K562 (cell line): Measurements from ENCODE around the gene CNTN5. TPM values are rescaled to one million over a fixed set of nuclear protein-coding genes. Genes with fewer than 3 reads are reported as not detected.

Source experiments
- ATAC-seq: fragments of 200-7000 bp; cut with Tn5 transposase; 3 replicates; pipeline ENCODE4 v1.9.1; 2020; ENCODE audit warnings: moderate library complexity
- BruUV-seq: library from RNA; stranded (reverse); fragments of 400-500 nt; replicated peaks from 2 replicates; lab custom pipeline; 2021; lab: Mats Ljungman, UMichigan
- CTCF ChIA-PET: fragments of 300-600 bp; formaldehyde crosslinking; extraction: SDS; loops from one replicate; lab custom pipeline; 2021; ENCODE audit warnings: low intra/inter-chr PET ratio; lab: Yijun Ruan, JAX
- POLR2A ChIA-PET: fragments of 300-600, 350-650 bp; sonication (Branson Sonifier 250); formaldehyde crosslinking; extraction: SDS; loops from one replicate; lab custom pipeline; 2021; ENCODE audit warnings: antibody characterized with exemption, inconsistent platforms; lab: Yijun Ruan, JAX
- DNase-seq, 4 experiments: peaks; one replicate each; pipeline versions ENCODE4 v3.0.0 to v3.0.0-alpha.2; 2011 to 2018; ENCODE audit warnings: low spot score in 3 of 4, mixed read lengths in 3 of 4; ENCODE audit errors: extremely low read depth in 1 of 4
- FAIRE-seq: peaks from 2 replicates; lab custom pipeline; 2011; peaks lifted over from hg19 to GRCh38; lab: Jason Lieb, UNC
- H2AFZ ChIP-seq: 2 replicates; pipeline ENCODE4 v1.6.0; 2011; ENCODE audit warnings: low read depth, low read length, control low read depth, inconsistent platforms
- H3K27ac ChIP-seq: fragments of 200-600 bp; 3 replicates; pipeline ENCODE4 v1.8.0; 2011; ENCODE audit warnings: low read depth, mild to moderate bottlenecking, control low read depth, inconsistent platforms, low read length, moderate library complexity, mixed read lengths; ENCODE audit errors: extremely low read depth
- H3K27me3 ChIP-seq, 2 experiments: fragments of 300-600 bp in 1 of 2; 2 replicates in 1 of 2; 3 replicates in 1 of 2; pipeline versions ENCODE4 v1.6.0 to v1.8.0; 2011; ENCODE audit warnings: inconsistent platforms in 2 of 2, low read length in 2 of 2, mild to moderate bottlenecking in 1 of 2, mixed read lengths in 1 of 2, moderate library complexity in 1 of 2; ENCODE audit not compliant: control insufficient read depth in 2 of 2, insufficient read depth in 2 of 2
- H3K36me3 ChIP-seq: fragments of 300-600 bp; 3 replicates; pipeline ENCODE4 v1.8.0; 2011; ENCODE audit warnings: mild to moderate bottlenecking, low read length, inconsistent platforms; ENCODE audit not compliant: control insufficient read depth, insufficient read depth
- H3K4me1 ChIP-seq, 2 experiments: fragments of 200-600 bp in 1 of 2; replicated peaks in 1 of 2; 2 replicates in 1 of 2; 3 replicates in 1 of 2; pipeline versions ENCODE4 v1.5.1 to v1.8.0; 2011; ENCODE audit warnings: inconsistent platforms in 2 of 2, low read length in 2 of 2, mild to moderate bottlenecking in 1 of 2, mixed read lengths in 1 of 2, moderate library complexity in 1 of 2; ENCODE audit not compliant: control insufficient read depth in 2 of 2, insufficient read depth in 2 of 2
- H3K4me2 ChIP-seq: 2 replicates; pipeline ENCODE4 v1.6.1; 2011; ENCODE audit warnings: low read length, control low read depth, inconsistent platforms, mixed read lengths; ENCODE audit not compliant: insufficient read depth
- H3K4me3 ChIP-seq: fragments of 200-600 bp; sonication (generic), shearing (Covaris generic); 2 replicates; pipeline ENCODE4 v1.5.1; 2016; ENCODE audit warnings: control low read depth, inconsistent platforms
- H3K79me2 ChIP-seq: fragments of 200-600 bp; 3 replicates; pipeline ENCODE4 v1.8.0; 2011; ENCODE audit warnings: low read length, inconsistent platforms; ENCODE audit not compliant: control insufficient read depth, insufficient read depth
- H3K9ac ChIP-seq, 2 experiments: 2 replicates each; pipeline versions ENCODE4 v1.6.0 to v1.6.1; 2011; ENCODE audit warnings: low read depth in 2 of 2, low read length in 2 of 2, control low read depth in 1 of 2, inconsistent platforms in 1 of 2, mild to moderate bottlenecking in 1 of 2, mixed read lengths in 1 of 2; ENCODE audit not compliant: insufficient read depth in 1 of 2
- H3K9me1 ChIP-seq: one replicate; pipeline ENCODE4 v1.6.0; 2011; ENCODE audit warnings: inconsistent platforms, mild to moderate bottlenecking, low read length, moderate library complexity; ENCODE audit not compliant: control insufficient read depth, insufficient read depth
- H3K9me3 ChIP-seq: replicated peaks from 2 replicates; pipeline ENCODE4 v1.5.1; 2011; ENCODE audit warnings: low read depth, low read length, inconsistent platforms; ENCODE audit not compliant: control insufficient read depth, insufficient read depth
- H4K20me1 ChIP-seq: replicated peaks from 2 replicates; pipeline ENCODE4 v1.6.1; 2011; ENCODE audit warnings: low read length, inconsistent platforms, mixed read lengths; ENCODE audit not compliant: control insufficient read depth, insufficient read depth
- CLOCK ChIP-seq: fragments of 250-450 bp; sonication (Bioruptor Pico); IDR thresholded peaks from 2 replicates; pipeline ENCODE4 v1.4.0; 2020; ENCODE audit warnings: mild to moderate bottlenecking, moderate library complexity, borderline replicate concordance
- GTF2B ChIP-seq: IDR thresholded peaks from 2 replicates; pipeline ENCODE4 v1.6.1; 2011; ENCODE audit not compliant: insufficient read length; ENCODE audit errors: extremely low read depth
- SMARCB1 ChIP-seq: IDR thresholded peaks from 2 replicates; pipeline ENCODE4 v1.6.1; 2011; ENCODE audit warnings: improper control_type of control experiment, low read depth; ENCODE audit not compliant: insufficient read length
- WHSC1 ChIP-seq: IDR thresholded peaks from one replicate; pipeline ENCODE4 v1.6.1; 2012; ENCODE audit warnings: low read length, control low read depth, inconsistent platforms
- ZNF507 ChIP-seq: conservative IDR thresholded peaks from 2 replicates; pipeline ENCODE4 v1.6.1; 2017; ENCODE audit warnings: missing genetic modification characterization, missing compliant biosample characterization
- WGBS: fragments of 100-300 bp; shearing (Covaris generic); methylation state at CpG from one replicate; pipeline ENCODE4 v1.1.6; 2016; ENCODE audit warnings: low coverage, mixed read lengths; ENCODE audit not compliant: insufficient coverage; ENCODE audit errors: missing lambda C conversion rate; 5-methylcytosine and 5-hydroxymethylcytosine counted together
- in situ Hi-C: fragments of 300-500 bp; cut with MboI; formaldehyde crosslinking; loops from 4 replicates; pipeline ENCODE4 v1.15.0; 2018; ENCODE audit warnings: inconsistent platforms, mixed read lengths
- intact Hi-C: fragments of 100-400 bp; cut with micrococcal nuclease; formaldehyde crosslinking; loops from 2 replicates; pipeline ENCODE4 v1.14.2; 2022
- polyA plus RNA-seq, 8 experiments: library from polyadenylated mRNA; depleted of rRNA in 4 of 8; stranded (reverse) in 5 of 8; unstranded in 3 of 8; fragments of >200 nt; fragmentation: Nextera tagmentation in 2 of 8; fragmentation: Illumina TruSeq in 1 of 8; extraction: Ambion mirVana in 2 of 8; extraction: Trizol in 1 of 8; gene quantifications; 2 replicates each; pipeline versions ENCODE4 v1.2.1 to v1.2.3, GENCODE V29; 2011 to 2014; ENCODE audit warnings: inconsistent platforms in 1 of 8, missing spikeins in 1 of 8
- total RNA-seq, 7 experiments: library from RNA; depleted of rRNA in 6 of 7; stranded (reverse); fragments of >200 nt in 6 of 7; fragmentation: Illumina TruSeq in 2 of 7; extraction: Trizol in 2 of 7; gene quantifications; 2 replicates each; pipeline versions ENCODE4 v1.2.1 to v1.2.3, GENCODE V29; 2011 to 2021; ENCODE audit warnings: low replicate concordance in 1 of 7

Gene CNTN5
- total and polyA plus RNA-seq, 9 of the 15 experiments (the other 6 are each of a cell fraction or from before 2014, with no cell fraction given), result 0.03 TPM; not detected in 8

GRCh38 chr11:99531468-99531867 lies 510.7 kb downstream of the CNTN5 start:
- Histone ChIP-seq H3K27me3 (no peaks in the 10 kb centered on the region), H2AFZ (no peak overlapping the region), H3K27ac (no peak overlapping the region), H3K9me1 (no peaks in the 10 kb centered on the region), H3K9ac (no peak overlapping the region), H3K79me2 (no peaks in the 10 kb centered on the region), H3K4me1 (no peaks in the 10 kb centered on the region), H3K9me3 (no peaks in the 10 kb centered on the region), H3K36me3 (no peaks in the 10 kb centered on the region), H3K4me2 (no peak overlapping the region), H3K4me3 (no peak overlapping the region), H4K20me1 (no peaks in the 10 kb centered on the region)
- TF ChIP-seq SMARCB1 (no peak), WHSC1 (no peak), CLOCK (CRISPR knock-in tag) (no peak), ZNF507 (tag) (no peak), GTF2B (no peak)
- BruUV-seq, result no TSS peak
- intact Hi-C loops, result no loop called here
- POLR2A ChIA-PET, result no interaction called here
- 2% methylated on average over 9 of the region's 13 CpGs for WGBS
- CTCF ChIA-PET, result no interaction called here
- no peak for ATAC-seq
- in situ Hi-C loops, result no loop called here
- no peak for DNase-seq
- no peak for FAIRE-seq
